ENCODE results near the gene VMAC.

GRCh38 chr19:5932146-5932545 lies 27.5 kb downstream of the VMAC start:
- no peak for TF ChIP-seq CTCF (IDR thresholded peaks at IDR 0.05 in 8 of 11, conservative IDR thresholded peaks at IDR 0.05 in 3 of 11)
- no peak for TF ChIP-seq POLR2A (IDR thresholded peaks at IDR 0.05)

Data from spleen (tissue), 7 donors.